CD4-positive, alpha-beta memory T cell (primary cell): ENCODE measurements around the gene DYSF. TPM values are rescaled to one million over a fixed set of nuclear protein-coding genes. Genes with fewer than 3 reads are reported as not detected.

Experiments
- CTCF ChIA-PET: fragments of 350-600 bp; sonication (Branson Sonifier 250); formaldehyde crosslinking; loops from one replicate; lab custom pipeline; 2021; ENCODE audit warnings: inconsistent platforms; ENCODE audit not compliant: partially characterized antibody; lab: Charles Lee
- POLR2A ChIA-PET: fragments of 350-600 bp; sonication (Branson Sonifier 250); formaldehyde crosslinking; loops from one replicate; lab custom pipeline; 2021; ENCODE audit not compliant: partially characterized antibody; lab: Charles Lee
- DNase-seq, 5 donors: peaks; one replicate each; pipeline versions ENCODE4 v3.0.0 to v3.0.0-alpha.2; 2020 to 2022; ENCODE audit warnings: mixed read lengths in 1 of 5
- H3K27ac ChIP-seq: one replicate; pipeline ENCODE4 v1.7.0; 2013; ENCODE audit warnings: low read depth, low read length
- H3K27me3 ChIP-seq: 2 replicates; pipeline ENCODE4 v1.7.0; 2013; ENCODE audit warnings: mild to moderate bottlenecking, low read length, moderate library complexity; ENCODE audit not compliant: insufficient read depth
- H3K36me3 ChIP-seq: 2 replicates; pipeline ENCODE4 v1.7.0; 2013; ENCODE audit warnings: mild to moderate bottlenecking, low read length, moderate library complexity; ENCODE audit not compliant: insufficient read depth
- H3K4me1 ChIP-seq: 2 replicates; pipeline ENCODE4 v1.7.0; 2013; ENCODE audit warnings: mild to moderate bottlenecking, low read length, moderate library complexity; ENCODE audit not compliant: insufficient read depth
- H3K4me3 ChIP-seq, 2 donors: one replicate each; pipeline ENCODE4 v1.7.0; 2013; ENCODE audit warnings: low read length in 2 of 2, mild to moderate bottlenecking in 1 of 2
- H3K9me3 ChIP-seq, 2 donors: one replicate each; pipeline ENCODE4 v1.7.0; 2013; ENCODE audit warnings: low read length in 2 of 2, control low read depth in 1 of 2; ENCODE audit not compliant: control insufficient read depth in 1 of 2
- H3K27ac Mint-ChIP-seq, 7 donors: one replicate each; pipeline ENCODE4 v1.8.0; 2020 to 2021; ENCODE audit warnings: mixed read lengths in 7 of 7, mild to moderate bottlenecking in 6 of 7, inconsistent platforms in 3 of 7, moderate library complexity in 3 of 7
- H3K27me3 Mint-ChIP-seq, 2 donors: one replicate each; pipeline ENCODE4 v1.8.0; 2020 to 2021; ENCODE audit warnings: mixed read lengths in 2 of 2
- H3K36me3 Mint-ChIP-seq, 2 donors: one replicate each; pipeline ENCODE4 v1.8.0; 2020 to 2021; ENCODE audit warnings: mixed read lengths in 2 of 2, inconsistent platforms in 1 of 2, mild to moderate bottlenecking in 1 of 2
- H3K4me1 Mint-ChIP-seq, 4 donors: one replicate each; pipeline ENCODE4 v1.8.0; 2020 to 2021; ENCODE audit warnings: mixed read lengths in 4 of 4, mild to moderate bottlenecking in 1 of 4
- H3K4me3 Mint-ChIP-seq, 8 donors: one replicate each; pipeline ENCODE4 v1.8.0; 2020 to 2021; ENCODE audit warnings: mixed read lengths in 8 of 8, mild to moderate bottlenecking in 7 of 8, moderate library complexity in 6 of 8, inconsistent platforms in 3 of 8
- H3K9me3 Mint-ChIP-seq, 8 donors: one replicate each; pipeline ENCODE4 v1.8.0; 2020 to 2021; ENCODE audit warnings: mixed read lengths in 8 of 8, mild to moderate bottlenecking in 5 of 8, inconsistent platforms in 3 of 8, moderate library complexity in 1 of 8
- intact Hi-C: fragments of 100-400 bp; cut with micrococcal nuclease; formaldehyde crosslinking; loops from one replicate; pipeline ENCODE4 v1.15.1; 2023
- polyA plus RNA-seq, 2 donors: library from polyadenylated mRNA; unstranded; fragments of 300-500 nt; fragmentation: Illumina TruSeq; gene quantifications; one replicate each; pipeline ENCODE4 v1.2.3, GENCODE V29; 2021
- total RNA-seq, 2 experiments: library from RNA; stranded (reverse); gene quantifications; one replicate each; pipeline ENCODE4 v1.2.3, GENCODE V29; 2021

DYSF gene
- total and polyA plus RNA-seq, 4 experiments from 2014 or later, result 0.28 to 0.49 TPM; not detected in 2

- intact Hi-C loops, result no loop called here
- H3K27me3 Mint-ChIP-seq, result peaks cover 0 to 8% of the 10 kb centered on the region in 2 donors
- H3K4me3 ChIP-seq, result no peak overlapping the region
- no peak overlapping the region for H3K4me3 Mint-ChIP-seq
- no peaks in the 10 kb centered on the region for H3K9me3 Mint-ChIP-seq
- CTCF ChIA-PET, result no interaction called here
- H3K4me1 Mint-ChIP-seq, result no peaks in the 10 kb centered on the region
- H3K27me3 ChIP-seq, result no peaks in the 10 kb centered on the region
- H3K36me3 Mint-ChIP-seq, result no peaks in the 10 kb centered on the region
- H3K9me3 ChIP-seq, result no peaks in the 10 kb centered on the region
- no peaks in the 10 kb centered on the region for H3K36me3 ChIP-seq
- no peak overlapping the region for H3K27ac ChIP-seq
- no peak overlapping the region for H3K27ac Mint-ChIP-seq
- POLR2A ChIA-PET, result no interaction called here
- no peaks in the 10 kb centered on the region for H3K4me1 ChIP-seq
- no peak for DNase-seq
Measured at GRCh38 chr2:71562518-71562917, 109.2 kb downstream of the DYSF start.

GRCh38 chr2:71563872-71564271 is 110.5 kb downstream of the DYSF start:
- intact Hi-C loops, result no loop called here
- Mint-ChIP-seq H3K4me1 (no peaks in the 10 kb centered on the region), H3K27ac (peak overlapping the region in 1 of 7 donors; percentile 19), H3K9me3 (no peaks in the 10 kb centered on the region), H3K4me3 (no peak overlapping the region), H3K36me3 (no peaks in the 10 kb centered on the region), H3K27me3 (peaks cover 0 to 8% of the 10 kb centered on the region in 2 donors)
- ChIA-PET CTCF (no interaction called here), POLR2A (no interaction called here)
- H3K4me1 ChIP-seq, result no peaks in the 10 kb centered on the region
- H3K27ac ChIP-seq, result no peak overlapping the region
- DNase-seq, result no peak
- H3K27me3 ChIP-seq, result no peaks in the 10 kb centered on the region
- no peaks in the 10 kb centered on the region for H3K9me3 ChIP-seq
- H3K36me3 ChIP-seq, result no peaks in the 10 kb centered on the region
- H3K4me3 ChIP-seq, result no peak overlapping the region

GRCh38 chr2:71564361-71564760 is 111.0 kb downstream of the DYSF start:
- no peaks in the 10 kb centered on the region for H3K9me3 Mint-ChIP-seq
- intact Hi-C loops, result no loop called here
- H3K36me3 ChIP-seq, result no peaks in the 10 kb centered on the region
- no peaks in the 10 kb centered on the region for H3K9me3 ChIP-seq
- H3K27ac ChIP-seq, result no peak overlapping the region
- peak overlapping the region in 1 of 7 donors; percentile 13 for H3K27ac Mint-ChIP-seq
- ChIA-PET CTCF (no interaction called here), POLR2A (no interaction called here)
- no peaks in the 10 kb centered on the region for H3K4me1 Mint-ChIP-seq
- H3K4me3 ChIP-seq, result no peak overlapping the region
- no peak for DNase-seq
- peaks cover 0 to 4% of the 10 kb centered on the region in 2 donors for H3K27me3 Mint-ChIP-seq
- no peaks in the 10 kb centered on the region for H3K4me1 ChIP-seq
- H3K36me3 Mint-ChIP-seq, result no peaks in the 10 kb centered on the region
- H3K27me3 ChIP-seq, result no peaks in the 10 kb centered on the region
- no peak overlapping the region for H3K4me3 Mint-ChIP-seq

GRCh38 chr2:71564790-71565189 is 111.4 kb downstream of the DYSF start:
- CTCF ChIA-PET, result no interaction called here
- H3K27me3 Mint-ChIP-seq, result no peaks in the 10 kb centered on the region

GRCh38 chr2:71566372-71566771 is 113.0 kb downstream of the DYSF start:
- no peaks in the 10 kb centered on the region for H3K36me3 Mint-ChIP-seq
- Histone ChIP-seq H3K27me3 (no peaks in the 10 kb centered on the region), H3K4me1 (no peaks in the 10 kb centered on the region), H3K27ac (no peak overlapping the region), H3K36me3 (no peaks in the 10 kb centered on the region), H3K4me3 (no peak overlapping the region), H3K9me3 (no peaks in the 10 kb centered on the region)
- intact Hi-C loops, result no loop called here
- no peaks in the 10 kb centered on the region for H3K4me1 Mint-ChIP-seq
- ChIA-PET CTCF (interaction anchor here (0.9 kb wide), 2 partner anchors 17 to 266 kb away, joined by 3 to 4 read pairs; no protein-coding TSS in a partner anchor), POLR2A (no interaction called here)
- no peaks in the 10 kb centered on the region for H3K9me3 Mint-ChIP-seq
- H3K27ac Mint-ChIP-seq, result no peak overlapping the region
- H3K27me3 Mint-ChIP-seq, result no peaks in the 10 kb centered on the region
- no peak for DNase-seq
- no peak overlapping the region for H3K4me3 Mint-ChIP-seq

More at GRCh38 chr2:71564790-71565189, 111.4 kb downstream of the DYSF start:
- H3K9me3 ChIP-seq, result no peaks in the 10 kb centered on the region
- intact Hi-C loops, result no loop called here
- no peak overlapping the region for H3K27ac Mint-ChIP-seq
- H3K27me3 ChIP-seq, result no peaks in the 10 kb centered on the region
- no peaks in the 10 kb centered on the region for H3K36me3 ChIP-seq
- no peak overlapping the region for H3K27ac ChIP-seq
- H3K4me1 Mint-ChIP-seq, result no peaks in the 10 kb centered on the region
- H3K4me3 Mint-ChIP-seq, result no peak overlapping the region
- POLR2A ChIA-PET, result no interaction called here
- no peak for DNase-seq
- H3K36me3 Mint-ChIP-seq, result no peaks in the 10 kb centered on the region
- H3K4me1 ChIP-seq, result no peaks in the 10 kb centered on the region
- no peaks in the 10 kb centered on the region for H3K9me3 Mint-ChIP-seq
- H3K4me3 ChIP-seq, result no peak overlapping the region

GRCh38 chr2:71567625-71568024 is 114.3 kb downstream of the DYSF start:
- ChIA-PET CTCF (no interaction called here), POLR2A (no interaction called here)
- intact Hi-C loops, result no loop called here
- Mint-ChIP-seq H3K27me3 (no peaks in the 10 kb centered on the region), H3K36me3 (no peaks in the 10 kb centered on the region), H3K4me1 (no peaks in the 10 kb centered on the region), H3K9me3 (no peaks in the 10 kb centered on the region), H3K4me3 (no peak overlapping the region), H3K27ac (no peak overlapping the region)
- Histone ChIP-seq H3K27ac (no peak overlapping the region), H3K36me3 (no peaks in the 10 kb centered on the region), H3K4me1 (no peaks in the 10 kb centered on the region), H3K9me3 (no peaks in the 10 kb centered on the region), H3K27me3 (no peaks in the 10 kb centered on the region), H3K4me3 (no peak overlapping the region)
- no peak for DNase-seq

GRCh38 chr2:71568103-71568502 is 114.7 kb downstream of the DYSF start:
- Mint-ChIP-seq H3K9me3 (no peaks in the 10 kb centered on the region), H3K36me3 (no peaks in the 10 kb centered on the region), H3K27me3 (no peaks in the 10 kb centered on the region), H3K4me1 (no peaks in the 10 kb centered on the region), H3K4me3 (no peak overlapping the region), H3K27ac (no peak overlapping the region)
- ChIA-PET POLR2A (no interaction called here), CTCF (no interaction called here)
- Histone ChIP-seq H3K27me3 (no peaks in the 10 kb centered on the region), H3K9me3 (no peaks in the 10 kb centered on the region), H3K4me3 (no peak overlapping the region), H3K4me1 (no peaks in the 10 kb centered on the region), H3K27ac (no peak overlapping the region), H3K36me3 (no peaks in the 10 kb centered on the region)
- no peak for DNase-seq
- intact Hi-C loops, result no loop called here

- CTCF ChIA-PET, result no interaction called here
- no peak overlapping the region for H3K27ac Mint-ChIP-seq
- Histone ChIP-seq H3K27ac (no peak overlapping the region), H3K4me1 (no peaks in the 10 kb centered on the region), H3K36me3 (no peaks in the 10 kb centered on the region), H3K27me3 (no peaks in the 10 kb centered on the region), H3K9me3 (no peaks in the 10 kb centered on the region), H3K4me3 (no peak overlapping the region)
- intact Hi-C loops, result no loop called here
- no peaks in the 10 kb centered on the region for H3K9me3 Mint-ChIP-seq
- H3K4me3 Mint-ChIP-seq, result no peak overlapping the region
- H3K27me3 Mint-ChIP-seq, result no peaks in the 10 kb centered on the region
- peak in 1 of 5 donors; percentile 6 for DNase-seq
- no peaks in the 10 kb centered on the region for H3K36me3 Mint-ChIP-seq
- POLR2A ChIA-PET, result no interaction called here
- no peaks in the 10 kb centered on the region for H3K4me1 Mint-ChIP-seq
Measured at GRCh38 chr2:71570511-71570910, 117.2 kb downstream of the DYSF start.
